SK-N-SH treated with all-trans-retinoic acid at 6 μM for 48 hours (cell line): ENCODE measurements around the gene AACS.

Experiments used
- CREB5 ChIP-seq: fragments of 250-450 bp; sonication (Bioruptor Pico); IDR thresholded peaks from 2 replicates; pipeline ENCODE4 v1.5.1; 2020; ENCODE audit warnings: low read depth, mild to moderate bottlenecking, moderate library complexity
- CSDC2 ChIP-seq: fragments of 250-450 bp; sonication (Bioruptor Pico); IDR thresholded peaks from 2 replicates; pipeline ENCODE4 v1.5.0; 2020; ENCODE audit warnings: mild to moderate bottlenecking, moderate library complexity
- GLIS3 ChIP-seq: fragments of 250-450 bp; sonication (Bioruptor Pico); IDR thresholded peaks from 2 replicates; pipeline ENCODE4 v1.5.0; 2020; ENCODE audit warnings: mild to moderate bottlenecking, moderate library complexity
- ISL1 ChIP-seq: fragments of 250-450 bp; sonication (Bioruptor Pico); IDR thresholded peaks from 2 replicates; pipeline ENCODE4 v2.1.2; 2022; ENCODE audit warnings: mild to moderate bottlenecking, moderate library complexity
- OSR1 ChIP-seq: fragments of 250-450 bp; sonication (Bioruptor Pico); IDR thresholded peaks from 2 replicates; pipeline ENCODE4 v1.8.0; 2022; ENCODE audit warnings: moderate library complexity, mild to moderate bottlenecking, inconsistent platforms
- PATZ1 ChIP-seq: fragments of 250-450 bp; sonication (Bioruptor Pico); IDR thresholded peaks from 2 replicates; pipeline ENCODE4 v1.8.0; 2020; ENCODE audit warnings: mild to moderate bottlenecking, moderate library complexity, borderline replicate concordance
- SNAI2 ChIP-seq: fragments of 250-450 bp; sonication (Bioruptor Pico); IDR thresholded peaks from 2 replicates; pipeline ENCODE4 v1.5.0; 2020; ENCODE audit warnings: mild to moderate bottlenecking, moderate library complexity
- TOX ChIP-seq: fragments of 250-450 bp; sonication (Bioruptor Pico); IDR thresholded peaks from 2 replicates; pipeline ENCODE4 v1.8.0; 2021; ENCODE audit warnings: mild to moderate bottlenecking, moderate library complexity, borderline replicate concordance
- ZFP30 ChIP-seq: fragments of 450-650 bp; formaldehyde crosslinking; IDR thresholded peaks from 2 replicates; pipeline ENCODE4 v1.5.0; 2022; ENCODE audit warnings: mild to moderate bottlenecking, moderate library complexity
- ZNF70 ChIP-seq: fragments of 450-650 bp; formaldehyde crosslinking; IDR thresholded peaks from 2 replicates; pipeline ENCODE4 v1.5.0; 2020; ENCODE audit warnings: mild to moderate bottlenecking, moderate library complexity
- ZNF8 ChIP-seq: fragments of 450-650 bp; formaldehyde crosslinking; IDR thresholded peaks from 2 replicates; pipeline ENCODE4 v1.5.0; 2020; ENCODE audit warnings: mild to moderate bottlenecking, moderate library complexity

- TF ChIP-seq ZNF70 (CRISPR knock-in tag) (no peak), CSDC2 (CRISPR knock-in tag) (no peak), ZNF8 (CRISPR knock-in tag) (no peak), TOX (CRISPR knock-in tag) (no peak), CREB5 (CRISPR knock-in tag) (no peak), SNAI2 (no peak), GLIS3 (CRISPR knock-in tag) (no peak), OSR1 (CRISPR knock-in tag) (no peak), PATZ1 (no peak), ISL1 (no peak), ZFP30 (CRISPR knock-in tag) (no peak)
Observed at GRCh38 chr12:125049093-125049458, 16.2 kb upstream of the AACS start.
